Measurements from ENCODE around the gene VAPA. TPM values are rescaled to one million over a fixed set of nuclear protein-coding genes. Genes with fewer than 3 reads are reported as not detected.

VAPA gene
- total and polyA plus RNA-seq, 2 of the 4 experiments (the other 2 are of a cell fraction): 199 to 206 TPM

DNA sequence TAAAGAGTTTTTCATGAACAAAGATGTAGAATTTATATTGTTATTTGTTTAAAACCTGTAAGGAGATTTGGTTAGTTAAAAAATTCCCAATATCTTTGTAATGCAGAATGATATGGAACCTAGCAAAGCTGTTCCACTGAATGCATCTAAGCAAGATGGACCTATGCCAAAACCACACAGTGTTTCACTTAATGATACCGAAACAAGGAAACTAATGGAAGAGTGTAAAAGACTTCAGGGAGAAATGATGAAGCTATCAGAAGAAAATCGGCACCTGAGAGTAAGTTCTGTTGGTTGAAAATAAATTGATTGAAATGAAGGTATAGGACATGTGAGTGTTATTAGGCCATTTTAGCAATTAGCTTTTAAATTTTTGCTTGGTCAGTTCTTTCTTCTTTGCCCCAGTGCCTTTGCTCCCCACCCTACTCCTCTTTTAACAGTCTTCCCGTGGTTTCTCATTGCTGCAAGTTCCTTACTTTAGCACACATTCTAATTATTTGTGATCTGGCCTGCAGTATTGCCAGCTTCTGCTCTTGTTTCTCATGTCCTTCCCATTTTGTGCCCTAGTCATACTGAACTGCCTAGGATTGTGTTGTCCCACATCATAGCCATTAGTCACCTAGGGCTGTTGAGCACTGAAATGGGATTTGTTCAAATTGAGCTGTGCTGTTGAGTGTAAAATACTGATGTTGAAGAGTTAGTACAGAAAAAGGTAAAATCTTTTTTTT is 36.6 kb downstream of the VAPA start:
- Histone ChIP-seq H2AFZ (replicated peaks; ENCODE audit: low read length, poor library complexity) (no peak overlapping the region), H3K9me3 (ENCODE audit: control insufficient read depth, insufficient read depth, low read length) (no peaks in the 10 kb centered on the region), H2BK15ac (ENCODE audit: low read depth, low read length) (no peak overlapping the region), H3K79me1 (ENCODE audit: low read depth in 1 of 2, low read length in 2 of 2) (peaks cover 21 to 64% of the 10 kb centered on the region in 2 experiments), H3K4me3 (ENCODE audit: insufficient read depth, low read depth, low read length) (no peak overlapping the region), H3K27me3 (ENCODE audit: control insufficient read depth, insufficient read depth, low read length) (no peaks in the 10 kb centered on the region), H2BK5ac (ENCODE audit: low read depth, low read length, poor library complexity, severe bottlenecking) (no peak overlapping the region), H3K4me1 (ENCODE audit: control insufficient read depth, insufficient read depth, low read length) (peaks cover 1% of the 10 kb centered on the region; the same call in 1 of the 2 replicates), H3K36me3 (ENCODE audit: control insufficient read depth, insufficient read depth, low read length) (peaks cover 22% of the 10 kb centered on the region), H3K14ac (replicated peaks; ENCODE audit: low read depth, low read length) (no peak overlapping the region), H3K27ac (ENCODE audit: insufficient read depth, low read length) (no peak overlapping the region), H2AK9ac (replicated peaks; ENCODE audit: low read depth, low read length, poor library complexity) (no peak overlapping the region), H3K18ac (ENCODE audit: low read depth, low read length) (no peak overlapping the region), H3K4me2 (ENCODE audit: low read depth, low read length) (no peak overlapping the region), H3K23ac (ENCODE audit: low read depth, low read length) (0 out of 2 replicates have a peak overlapping the region, but pooled peaks have one; percentile 12), H3K56ac (ENCODE audit: extremely low read depth, insufficient read depth, low read length) (no peak overlapping the region), H3K9me1 (ENCODE audit: insufficient read depth, low read length) (peaks cover 10% of the 10 kb centered on the region), H4K91ac (ENCODE audit: insufficient read depth, low read depth, low read length) (no peak overlapping the region), H4K20me1 (ENCODE audit: insufficient read depth, low read length) (peaks cover 45% of the 10 kb centered on the region), H4K8ac (ENCODE audit: low read depth in 2 of 2, low read length in 2 of 2) (no peak overlapping the region), H2AK5ac (ENCODE audit: low read depth, low read length) (no peak overlapping the region), H3K9ac (ENCODE audit: low read depth, low read length) (no peak overlapping the region), H4K5ac (ENCODE audit: low read depth, low read length) (no peak overlapping the region), H2BK20ac (ENCODE audit: low read depth, low read length) (no peak overlapping the region), H3K4ac (ENCODE audit: low read depth, low read length) (no peak overlapping the region), H2BK120ac (ENCODE audit: low read depth, low read length) (no peak overlapping the region)
- intact Hi-C loops (cut with micrococcal nuclease): loop anchor here (1.0 to 10.0 kb wide), 4 partner anchors 242 to 376 kb away; partner anchors contain the start of gene RAB31
- POLR2A ChIA-PET (ENCODE audit: unreplicated experiment): no interaction called here
- WGBS, 2 experiments (ENCODE audit: extremely low coverage in 2 of 2, insufficient read length in 1 of 2): 96% methylated on average over 3 of the region's 3 CpGs; no CpG with 5 or more reads in 1 of the 2 experiments
- no TSS peak for BruUV-seq (replicated peaks)
- TF ChIP-seq, protein P1, sequence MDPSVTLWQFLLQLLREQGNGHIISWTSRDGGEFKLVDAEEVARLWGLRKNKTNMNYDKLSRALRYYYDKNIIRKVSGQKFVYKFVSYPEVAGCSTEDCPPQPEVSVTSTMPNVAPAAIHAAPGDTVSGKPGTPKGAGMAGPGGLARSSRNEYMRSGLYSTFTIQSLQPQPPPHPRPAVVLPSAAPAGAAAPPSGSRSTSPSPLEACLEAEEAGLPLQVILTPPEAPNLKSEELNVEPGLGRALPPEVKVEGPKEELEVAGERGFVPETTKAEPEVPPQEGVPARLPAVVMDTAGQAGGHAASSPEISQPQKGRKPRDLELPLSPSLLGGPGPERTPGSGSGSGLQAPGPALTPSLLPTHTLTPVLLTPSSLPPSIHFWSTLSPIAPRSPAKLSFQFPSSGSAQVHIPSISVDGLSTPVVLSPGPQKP (IDR thresholded peaks at IDR 0.05; ENCODE audit: borderline replicate concordance, low read depth, low read length): no peak
- TF ChIP-seq MAFK (IDR thresholded peaks at IDR 0.05; ENCODE audit: low read depth, low read length) (no peak), RFX5 (IDR thresholded peaks at IDR 0.05; ENCODE audit: low read depth, low read length) (no peak), CTCF (conservative IDR thresholded peaks at IDR 0.05; ENCODE audit: low read depth, low read length) (no peak), CEBPB (IDR thresholded peaks at IDR 0.05; ENCODE audit: low read depth, low read length) (no peak), POLR2A (IDR thresholded peaks at IDR 0.05; ENCODE audit: low read depth, low read length) (no peak), FOS (IDR thresholded peaks at IDR 0.05; ENCODE audit: low read depth, low read length) (no peak), RAD21 (IDR thresholded peaks at IDR 0.05; ENCODE audit: low read length) (no peak), MAZ (IDR thresholded peaks at IDR 0.05; ENCODE audit: borderline replicate concordance, low read depth, low read length) (no peak), CHD1 (IDR thresholded peaks at IDR 0.05; ENCODE audit: low read depth, low read length) (no peak)
- TF ChIP-seq, protein P2, sequence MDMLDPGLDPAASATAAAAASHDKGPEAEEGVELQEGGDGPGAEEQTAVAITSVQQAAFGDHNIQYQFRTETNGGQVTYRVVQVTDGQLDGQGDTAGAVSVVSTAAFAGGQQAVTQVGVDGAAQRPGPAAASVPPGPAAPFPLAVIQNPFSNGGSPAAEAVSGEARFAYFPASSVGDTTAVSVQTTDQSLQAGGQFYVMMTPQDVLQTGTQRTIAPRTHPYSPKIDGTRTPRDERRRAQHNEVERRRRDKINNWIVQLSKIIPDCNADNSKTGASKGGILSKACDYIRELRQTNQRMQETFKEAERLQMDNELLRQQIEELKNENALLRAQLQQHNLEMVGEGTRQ (IDR thresholded peaks at IDR 0.05; ENCODE audit: low read depth, low read length): no peak
- dilution Hi-C loops (cut with HindIII; ENCODE audit: low sequenced_read_pairs, unreplicated experiment): no loop called here
- DNase-seq (peak; percentile 54), ATAC-seq (ENCODE audit: low read depth) (no peak)
- CTCF ChIA-PET: interaction anchor here (0.8 to 1.0 kb wide), 2 partner anchors 14 to 265 kb away, joined by 3 read pairs; no protein-coding TSS in a partner anchor
- in situ Hi-C loops (cut with MboI; ENCODE audit: low sequenced_read_pairs): no loop called here

Measured in IMR-90 (cell line).